IPS-20b (cell line): ENCODE data around the gene GCNT1.
"Not testable (repeated sequence)": the region's sequence is repeated elsewhere in the genome, so short reads cannot be mapped to it uniquely, and the experiment has no call there.

Experiments used
- H3K27ac ChIP-seq: one replicate; pipeline ENCODE4 v1.5.1; 2013; ENCODE audit warnings: low read length
- H3K27me3 ChIP-seq: 2 replicates; pipeline ENCODE4 v1.6.1; 2013; ENCODE audit warnings: mild to moderate bottlenecking, low read length, inconsistent platforms; ENCODE audit not compliant: insufficient read depth
- H3K36me3 ChIP-seq: 2 replicates; pipeline ENCODE4 v1.6.1; 2013; ENCODE audit warnings: low read depth, mild to moderate bottlenecking, inconsistent platforms, low read length, moderate library complexity; ENCODE audit not compliant: insufficient read depth
- H3K4me1 ChIP-seq: 2 replicates; pipeline ENCODE4 v1.6.1; 2013; ENCODE audit warnings: mild to moderate bottlenecking, control low read depth, inconsistent platforms, low read length, moderate library complexity; ENCODE audit not compliant: insufficient read depth
- H3K4me3 ChIP-seq: 2 replicates; pipeline ENCODE4 v1.5.1; 2013; ENCODE audit warnings: mild to moderate bottlenecking, low read length, inconsistent platforms
- H3K9ac ChIP-seq: 2 replicates; pipeline ENCODE4 v1.6.1; 2013; ENCODE audit warnings: low read depth, mild to moderate bottlenecking, inconsistent platforms, low read length, moderate library complexity
- H3K9me3 ChIP-seq: 2 replicates; pipeline ENCODE4 v1.6.1; 2013; ENCODE audit warnings: mild to moderate bottlenecking, low read depth, low read length, inconsistent platforms; ENCODE audit not compliant: insufficient read depth

Gene GCNT1

DNA sequence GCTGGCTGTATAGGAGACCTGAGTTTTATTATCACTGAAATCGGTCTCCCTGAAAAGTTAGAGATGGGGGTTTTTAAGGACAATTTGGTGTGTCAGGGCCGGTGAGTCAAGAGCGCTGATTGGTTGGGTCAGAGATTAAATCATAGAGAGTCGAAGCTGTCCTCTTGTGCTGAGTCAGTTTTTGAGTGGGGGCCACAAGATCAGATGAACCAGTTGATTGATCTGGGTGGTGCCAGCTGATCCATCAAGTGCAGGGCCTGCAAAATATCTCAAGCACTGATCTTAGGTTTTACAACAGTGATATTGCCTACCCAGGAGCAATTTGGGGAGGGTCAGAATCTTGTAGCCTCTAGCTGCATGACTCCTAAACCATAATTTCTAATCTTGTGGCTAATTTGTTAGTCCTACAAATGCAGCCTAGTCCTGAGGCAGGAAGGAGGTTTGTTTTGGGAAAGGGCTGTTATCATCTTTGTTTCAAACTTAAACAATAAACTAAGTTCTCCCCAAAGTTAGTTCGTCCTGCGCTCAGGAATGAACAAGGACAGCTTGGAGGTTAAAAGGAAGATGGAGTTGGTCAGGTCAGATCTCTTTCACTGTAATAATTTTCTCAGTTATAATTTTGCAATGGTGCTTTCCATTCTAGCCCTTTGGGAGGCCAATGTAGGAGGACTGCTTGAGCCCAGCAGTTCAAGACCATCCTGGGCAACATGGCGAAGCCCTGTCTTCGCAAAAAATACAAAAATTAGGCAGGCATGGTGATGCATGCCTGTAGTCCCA is 33.1 kb upstream of the GCNT1 start:
- H3K9me3 ChIP-seq = no peaks in the 10 kb centered on the region
- no peaks in the 10 kb centered on the region for H3K27me3 ChIP-seq
- H3K9ac ChIP-seq = no peak overlapping the region
- H3K27ac ChIP-seq = no peak overlapping the region
- H3K4me1 ChIP-seq = no peaks in the 10 kb centered on the region
- no peak overlapping the region for H3K4me3 ChIP-seq
- H3K36me3 ChIP-seq = no peaks in the 10 kb centered on the region

GRCh38 chr9:76426807-76427419 is 32.1 kb upstream of the GCNT1 start:
- H3K27ac ChIP-seq = no peak overlapping the region
- no peak overlapping the region for H3K9ac ChIP-seq
- no peaks in the 10 kb centered on the region for H3K36me3 ChIP-seq
- no peak overlapping the region for H3K4me3 ChIP-seq
- no peaks in the 10 kb centered on the region for H3K27me3 ChIP-seq
- peaks cover 5% of the 10 kb centered on the region; the same call in 1 of the 2 replicates for H3K4me1 ChIP-seq
- H3K9me3 ChIP-seq = no peaks in the 10 kb centered on the region

DNA sequence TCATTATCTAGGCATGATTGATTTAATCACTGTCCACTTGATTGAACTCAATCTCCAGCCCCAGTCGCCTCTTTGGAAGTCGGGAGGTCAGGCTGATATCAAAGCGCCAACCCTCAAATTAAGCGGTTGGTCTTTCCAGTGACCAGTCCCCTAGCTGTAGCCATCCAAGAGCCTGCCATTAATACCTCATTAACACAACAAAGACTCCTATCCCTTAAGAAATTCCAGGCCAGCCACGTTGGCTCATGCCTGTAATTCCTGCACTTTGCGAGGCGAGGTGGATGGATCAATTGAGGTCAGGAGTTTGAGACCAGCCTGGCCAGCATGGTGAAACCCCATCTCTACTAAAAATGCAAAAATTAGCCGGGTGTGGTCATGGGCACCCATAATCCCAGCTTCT is 27.4 kb upstream of the GCNT1 start:
- H3K36me3 ChIP-seq = no peaks in the 10 kb centered on the region
- no peak overlapping the region for H3K27ac ChIP-seq
- H3K27me3 ChIP-seq = no peaks in the 10 kb centered on the region
- H3K4me1 ChIP-seq = peaks cover 5% of the 10 kb centered on the region; the same call in 1 of the 2 replicates
- H3K4me3 ChIP-seq = no peak overlapping the region
- H3K9ac ChIP-seq = no peak overlapping the region
- H3K9me3 ChIP-seq = no peaks in the 10 kb centered on the region

- Histone ChIP-seq H3K9ac (no peak overlapping the region), H3K4me3 (no peak overlapping the region), H3K36me3 (no peaks in the 10 kb centered on the region), H3K27ac (no peak overlapping the region), H3K4me1 (peaks cover 5% of the 10 kb centered on the region; the same call in 1 of the 2 replicates), H3K9me3 (no peaks in the 10 kb centered on the region), H3K27me3 (no peaks in the 10 kb centered on the region)
These were observed 25.6 kb upstream of the GCNT1 start for GRCh38 chr9:76433406-76433805.

DNA sequence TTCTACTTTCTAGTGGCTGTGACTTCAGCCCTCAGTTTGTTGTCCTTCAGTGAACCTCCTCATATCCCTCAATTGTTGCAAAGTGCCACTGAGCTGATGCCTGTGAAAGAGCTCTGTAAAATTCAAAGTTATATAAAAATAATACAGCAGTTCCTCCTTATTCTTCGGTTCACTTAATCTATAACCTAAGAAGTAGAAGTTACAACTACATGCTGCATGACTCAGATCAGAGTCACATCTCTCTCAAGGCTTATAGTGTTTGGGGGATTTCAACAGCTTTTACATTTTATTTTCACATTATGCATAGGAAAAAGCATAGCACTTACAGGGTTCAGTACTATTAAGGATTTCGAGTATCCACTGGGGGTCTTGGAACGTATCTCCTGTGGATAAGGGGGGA is 25.1 kb upstream of the GCNT1 start:
- H3K27ac ChIP-seq = no peak overlapping the region

DNA sequence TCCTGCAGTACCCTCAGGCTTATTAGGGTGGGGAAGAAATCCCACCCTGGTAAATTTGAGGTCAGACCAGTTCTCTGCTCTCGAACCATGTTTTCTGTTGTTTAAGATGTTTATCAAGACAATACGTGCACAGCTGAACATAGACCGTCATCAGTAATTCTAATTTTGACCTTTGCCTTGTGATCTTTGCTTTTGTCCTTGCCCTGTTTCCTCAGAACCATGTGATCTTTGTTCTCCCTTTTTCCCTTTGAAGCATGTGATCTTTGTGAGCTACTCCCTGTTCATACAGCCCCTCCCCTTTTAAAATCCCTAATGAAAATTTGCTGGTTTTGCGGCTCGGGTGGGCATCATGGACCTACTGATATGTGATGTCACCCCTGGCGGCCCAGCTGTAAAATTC is 24.1 kb upstream of the GCNT1 start:
- H3K9ac ChIP-seq, H3K27ac ChIP-seq, H3K4me1 ChIP-seq, H3K27me3 ChIP-seq, H3K36me3 ChIP-seq, H3K9me3 ChIP-seq, H3K4me3 ChIP-seq: not testable (repeated sequence)

More for the DNA sequence above, 25.1 kb upstream of the GCNT1 start:
- H3K4me3 ChIP-seq = no peak overlapping the region
- peaks cover 5% of the 10 kb centered on the region; the same call in 1 of the 2 replicates for H3K4me1 ChIP-seq
- no peaks in the 10 kb centered on the region for H3K36me3 ChIP-seq
- no peaks in the 10 kb centered on the region for H3K27me3 ChIP-seq
- H3K9me3 ChIP-seq = no peaks in the 10 kb centered on the region
- H3K9ac ChIP-seq = no peak overlapping the region

DNA sequence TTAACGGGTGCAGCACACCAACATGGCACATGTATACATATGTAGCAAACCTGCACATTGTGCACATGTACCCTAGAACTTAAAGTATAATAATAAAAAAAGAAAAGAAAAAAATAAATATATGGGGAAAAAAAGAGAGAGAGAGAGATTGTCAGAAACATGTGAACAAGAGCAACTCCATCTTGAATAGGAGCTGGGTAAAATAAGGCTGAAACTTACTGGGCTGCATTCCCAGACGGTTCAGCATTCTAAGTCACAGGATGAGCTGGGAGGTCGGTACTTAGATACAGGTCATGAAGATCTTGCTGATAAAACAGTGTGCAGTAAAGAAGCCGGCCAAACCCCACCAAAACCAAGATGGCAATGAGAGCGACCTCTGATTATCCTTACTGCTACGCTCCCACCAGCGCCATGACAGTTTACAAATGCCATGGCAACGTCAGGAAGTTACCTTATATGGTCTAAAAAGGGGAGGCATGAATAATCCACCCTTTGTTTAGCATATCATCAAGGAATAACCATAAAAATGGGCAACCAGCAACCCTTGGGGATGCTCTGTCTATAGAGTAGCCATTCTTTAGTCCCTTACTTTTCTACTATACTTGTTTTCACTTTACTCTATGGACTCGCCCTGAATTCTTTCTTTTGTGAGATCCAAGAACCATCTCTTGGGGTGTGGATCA is 21.8 kb upstream of the GCNT1 start:
- not testable (repeated sequence) for H3K27me3 ChIP-seq, H3K4me3 ChIP-seq, H3K27ac ChIP-seq, H3K36me3 ChIP-seq, H3K9me3 ChIP-seq, H3K4me1 ChIP-seq, H3K9ac ChIP-seq

GRCh38 chr9:76438841-76439588 is 20.0 kb upstream of the GCNT1 start:
- Histone ChIP-seq H3K4me1 (no peaks in the 10 kb centered on the region), H3K27me3 (no peaks in the 10 kb centered on the region), H3K9me3 (peaks cover 5% of the 10 kb centered on the region; the same call in 1 of the 2 replicates), H3K9ac (no peak overlapping the region), H3K27ac (no peak overlapping the region), H3K4me3 (no peak overlapping the region), H3K36me3 (no peaks in the 10 kb centered on the region)

DNA sequence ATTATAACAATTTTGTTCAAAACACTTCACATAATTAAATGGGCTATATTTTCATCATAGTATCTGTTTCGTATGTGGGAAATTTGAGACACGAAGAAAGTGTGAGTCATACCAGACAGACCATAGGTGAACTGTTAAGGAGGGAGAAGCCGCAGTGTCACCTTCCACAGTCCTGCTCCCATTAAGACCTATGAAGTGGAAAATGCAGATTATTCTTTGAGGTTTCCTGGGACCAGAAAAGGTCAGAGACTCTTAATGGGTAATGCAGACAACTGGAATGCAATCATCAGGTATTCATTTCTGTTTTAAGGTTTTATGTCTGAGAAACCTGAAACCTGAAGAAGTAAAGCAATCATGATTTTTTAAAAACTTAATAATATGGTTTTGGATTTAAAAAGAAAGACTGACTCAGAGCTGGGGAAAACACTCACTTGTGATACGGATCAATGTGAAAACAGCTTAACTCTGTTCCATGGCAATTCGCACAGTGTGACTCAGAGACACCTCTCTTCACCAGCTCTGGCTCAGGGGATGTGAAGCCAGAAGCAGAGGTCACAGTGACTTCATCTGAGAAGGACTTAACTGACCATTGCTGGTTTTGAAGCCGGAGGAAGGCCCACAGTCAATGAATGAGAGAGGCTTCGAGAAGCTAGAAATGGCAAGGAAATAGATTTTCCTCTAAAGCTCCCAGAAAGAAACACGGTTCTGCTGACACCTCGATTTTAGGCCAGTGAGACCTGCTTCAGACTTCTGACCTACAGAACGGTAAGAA is 17.2 kb upstream of the GCNT1 start:
- no peak overlapping the region for H3K9ac ChIP-seq

GRCh38 chr9:76443887-76444286 is 15.1 kb upstream of the GCNT1 start:
- no peaks in the 10 kb centered on the region for H3K36me3 ChIP-seq
- peaks cover 5% of the 10 kb centered on the region; the same call in 1 of the 2 replicates for H3K9me3 ChIP-seq
- no peak overlapping the region for H3K9ac ChIP-seq
- H3K4me3 ChIP-seq = no peak overlapping the region
- no peaks in the 10 kb centered on the region for H3K4me1 ChIP-seq
- no peak overlapping the region for H3K27ac ChIP-seq
- H3K27me3 ChIP-seq = no peaks in the 10 kb centered on the region

More for the DNA sequence above, 17.2 kb upstream of the GCNT1 start:
- Histone ChIP-seq H3K27me3 (no peaks in the 10 kb centered on the region), H3K27ac (no peak overlapping the region), H3K4me1 (no peaks in the 10 kb centered on the region), H3K9me3 (peaks cover 5% of the 10 kb centered on the region; the same call in 1 of the 2 replicates), H3K4me3 (no peak overlapping the region), H3K36me3 (no peaks in the 10 kb centered on the region)
